Measurements from ENCODE around the gene C16orf89. TPM values are rescaled to one million over a fixed set of nuclear protein-coding genes. Genes with fewer than 3 reads are reported as not detected.
"Not testable (repeated sequence)": the region's sequence is repeated elsewhere in the genome, so short reads cannot be mapped to it uniquely, and the experiment has no call there.

C16orf89 gene, protein sequence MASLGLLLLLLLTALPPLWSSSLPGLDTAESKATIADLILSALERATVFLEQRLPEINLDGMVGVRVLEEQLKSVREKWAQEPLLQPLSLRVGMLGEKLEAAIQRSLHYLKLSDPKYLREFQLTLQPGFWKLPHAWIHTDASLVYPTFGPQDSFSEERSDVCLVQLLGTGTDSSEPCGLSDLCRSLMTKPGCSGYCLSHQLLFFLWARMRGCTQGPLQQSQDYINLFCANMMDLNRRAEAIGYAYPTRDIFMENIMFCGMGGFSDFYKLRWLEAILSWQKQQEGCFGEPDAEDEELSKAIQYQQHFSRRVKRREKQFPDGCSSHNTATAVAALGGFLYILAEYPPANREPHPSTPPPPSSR
- total RNA-seq (10 to 100 TPM in 3 of 4 donors, 1 to 10 TPM in 1; 4.6 to 15.7 (median 13.4) TPM), polyA plus RNA-seq (1 to 10 TPM; 2.5 to 6.6 (median 2.7) TPM)

DNA sequence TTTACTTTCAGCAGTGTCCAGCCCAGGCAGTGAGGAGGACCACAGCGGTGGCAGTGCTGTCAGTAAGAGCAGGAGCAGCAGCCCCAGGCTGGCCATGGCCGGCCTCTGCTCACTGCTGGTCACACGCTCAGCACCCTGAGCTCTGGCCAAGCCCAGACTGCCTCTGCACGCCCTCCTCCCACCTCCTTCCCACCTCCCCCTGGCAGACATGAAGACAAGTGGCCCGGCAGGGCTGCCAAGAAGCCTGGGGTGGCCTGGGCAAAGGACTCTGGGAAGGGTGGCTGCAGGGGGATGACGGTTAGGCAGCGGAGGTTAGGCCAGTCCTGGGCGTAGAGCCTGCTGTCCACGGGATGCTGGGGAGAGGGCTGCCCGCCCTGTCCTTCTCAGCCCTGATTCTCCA lies at the start of gene C16orf89:
Gene C16orf89, minus strand, starts transcription at position 144 of the 400 bp plus-strand sequence. Its CDS starts 48 bp downstream, at position 96.
- Histone ChIP-seq H3K9me3 (no peaks in the 10 kb centered on the region), H3K27me3 (no peaks in the 10 kb centered on the region), H3K4me3 (peak within 1 kb of the TSS in 1 of 4 donors; percentile 10), H3K4me1 (peaks cover 0 to 10% (median 3%) of the 10 kb centered on the region in 4 donors), H3K36me3 (no peaks in the 10 kb centered on the region), H3K27ac (peak within 1 kb of the TSS in 2 of 4 donors; percentile 34 to 45)
- TF ChIP-seq EP300 (IDR thresholded peaks at IDR 0.05): no peak
- TF ChIP-seq POLR2A (IDR thresholded peaks at IDR 0.05): no peak
- no peak for TF ChIP-seq POLR2AphosphoS5 (IDR thresholded peaks at IDR 0.05)
- TF ChIP-seq, protein P1, sequence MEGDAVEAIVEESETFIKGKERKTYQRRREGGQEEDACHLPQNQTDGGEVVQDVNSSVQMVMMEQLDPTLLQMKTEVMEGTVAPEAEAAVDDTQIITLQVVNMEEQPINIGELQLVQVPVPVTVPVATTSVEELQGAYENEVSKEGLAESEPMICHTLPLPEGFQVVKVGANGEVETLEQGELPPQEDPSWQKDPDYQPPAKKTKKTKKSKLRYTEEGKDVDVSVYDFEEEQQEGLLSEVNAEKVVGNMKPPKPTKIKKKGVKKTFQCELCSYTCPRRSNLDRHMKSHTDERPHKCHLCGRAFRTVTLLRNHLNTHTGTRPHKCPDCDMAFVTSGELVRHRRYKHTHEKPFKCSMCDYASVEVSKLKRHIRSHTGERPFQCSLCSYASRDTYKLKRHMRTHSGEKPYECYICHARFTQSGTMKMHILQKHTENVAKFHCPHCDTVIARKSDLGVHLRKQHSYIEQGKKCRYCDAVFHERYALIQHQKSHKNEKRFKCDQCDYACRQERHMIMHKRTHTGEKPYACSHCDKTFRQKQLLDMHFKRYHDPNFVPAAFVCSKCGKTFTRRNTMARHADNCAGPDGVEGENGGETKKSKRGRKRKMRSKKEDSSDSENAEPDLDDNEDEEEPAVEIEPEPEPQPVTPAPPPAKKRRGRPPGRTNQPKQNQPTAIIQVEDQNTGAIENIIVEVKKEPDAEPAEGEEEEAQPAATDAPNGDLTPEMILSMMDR (IDR thresholded peaks at IDR 0.05): no peak
- intact Hi-C loops (cut with DNase I): no loop called here
- DNase-seq: peak; percentile 65
- 65% methylated on average over 10 of the region's 10 CpGs for WGBS, 2 donors

DNA sequence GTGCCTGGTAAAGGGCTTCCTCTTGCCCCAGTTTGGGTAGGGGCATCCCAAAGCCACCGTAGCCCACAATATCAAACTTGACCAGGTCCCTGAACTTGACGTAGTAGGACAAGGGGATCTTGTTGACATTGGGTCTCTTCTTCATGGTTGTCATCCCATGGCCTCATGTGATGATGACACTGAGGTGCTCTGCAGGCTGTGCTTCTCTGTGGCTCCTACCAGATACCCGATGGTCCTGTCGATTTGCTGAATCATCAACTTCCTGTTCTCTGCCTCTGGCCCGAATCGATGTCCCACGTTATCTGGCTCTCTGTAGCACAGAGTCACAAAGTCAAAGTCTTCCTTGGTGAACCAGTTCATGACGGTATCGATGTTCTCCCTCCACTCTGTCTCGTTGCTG lies 45.2 kb upstream of the C16orf89 start:
- WGBS, 2 donors: 70 to 89% methylated on average over 10 of the region's 10 CpGs
- H3K27ac ChIP-seq; H3K27me3 ChIP-seq; H3K4me3 ChIP-seq; H3K4me1 ChIP-seq; intact Hi-C loops (cut with DNase I); H3K9me3 ChIP-seq; H3K36me3 ChIP-seq: not testable (repeated sequence)
- DNase-seq: peak; percentile 21

DNA sequence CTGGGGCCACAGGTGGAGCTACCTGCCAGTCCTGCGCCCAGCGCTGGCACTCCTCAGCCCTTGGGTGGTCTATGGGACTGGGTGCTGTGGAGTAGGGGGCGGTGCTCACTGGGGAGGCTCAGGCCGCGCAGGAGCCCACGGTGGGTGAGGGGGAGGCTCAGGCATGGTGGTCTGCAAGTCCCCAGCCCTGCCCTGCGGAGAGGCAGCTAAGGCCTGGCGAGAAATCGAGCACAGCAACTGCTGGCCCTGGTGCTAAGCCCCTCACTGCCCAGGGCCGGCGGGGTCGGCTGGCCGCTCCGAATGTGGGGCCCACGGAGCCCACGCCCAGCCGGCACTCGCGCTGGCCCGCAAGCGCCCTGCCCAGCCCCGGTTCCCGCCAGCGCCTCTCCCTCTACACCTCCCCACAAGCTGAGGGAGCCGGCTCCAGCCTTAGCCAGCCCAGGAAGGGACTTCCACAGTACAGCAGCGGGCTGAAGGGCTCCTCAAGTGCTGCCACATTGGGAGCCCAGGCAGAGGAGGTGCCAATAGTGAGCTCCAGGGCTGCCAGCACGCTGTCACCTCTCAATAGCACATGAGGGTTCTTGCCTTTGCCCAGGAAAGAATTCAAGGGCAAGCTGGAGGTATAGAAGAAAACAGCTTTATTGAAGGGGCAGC lies 42.9 kb upstream of the C16orf89 start:
- no peaks in the 10 kb centered on the region for H3K9me3 ChIP-seq
- peak; percentile 30 for DNase-seq
- no peaks in the 10 kb centered on the region for H3K36me3 ChIP-seq
- no peak overlapping the region for H3K27ac ChIP-seq
- no peak for TF ChIP-seq POLR2AphosphoS5 (IDR thresholded peaks at IDR 0.05)
- TF ChIP-seq, protein P1 (IDR thresholded peaks at IDR 0.05): no peak
- no peak for TF ChIP-seq EP300 (IDR thresholded peaks at IDR 0.05)
- TF ChIP-seq POLR2A (IDR thresholded peaks at IDR 0.05): no peak
- no peak overlapping the region for H3K4me3 ChIP-seq
- intact Hi-C loops (cut with DNase I): no loop called here
- H3K4me1 ChIP-seq: no peaks in the 10 kb centered on the region
- WGBS, 2 donors: 92 to 95% methylated on average over 27 of the region's 27 CpGs
- H3K27me3 ChIP-seq: no peaks in the 10 kb centered on the region

DNA sequence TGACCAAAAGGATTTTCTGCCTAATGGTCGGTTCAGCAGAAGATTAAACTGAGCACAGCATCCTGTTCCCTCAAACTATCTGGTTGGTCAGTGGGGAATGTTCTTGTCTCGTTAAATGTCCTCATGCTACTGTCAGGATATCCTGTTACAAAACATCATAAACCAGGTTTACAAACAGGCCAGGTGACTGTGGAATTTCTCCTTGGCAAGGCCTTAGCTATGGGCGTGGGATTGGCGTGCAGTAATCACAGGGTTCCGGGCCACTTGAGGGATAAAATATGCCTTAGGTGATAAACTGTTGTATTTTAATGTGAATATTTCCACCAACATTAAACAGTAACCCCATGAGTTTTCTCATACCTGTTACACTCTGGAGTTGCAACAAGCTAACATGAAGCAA lies 39.3 kb upstream of the C16orf89 start:
- 10 to 66% methylated on average over 4 to 5 of the region's 5 CpGs for WGBS, 2 donors
- H3K27ac ChIP-seq; DNase-seq; H3K36me3 ChIP-seq; H3K9me3 ChIP-seq; H3K4me3 ChIP-seq; H3K27me3 ChIP-seq; intact Hi-C loops (cut with DNase I); H3K4me1 ChIP-seq: not testable (repeated sequence)

DNA sequence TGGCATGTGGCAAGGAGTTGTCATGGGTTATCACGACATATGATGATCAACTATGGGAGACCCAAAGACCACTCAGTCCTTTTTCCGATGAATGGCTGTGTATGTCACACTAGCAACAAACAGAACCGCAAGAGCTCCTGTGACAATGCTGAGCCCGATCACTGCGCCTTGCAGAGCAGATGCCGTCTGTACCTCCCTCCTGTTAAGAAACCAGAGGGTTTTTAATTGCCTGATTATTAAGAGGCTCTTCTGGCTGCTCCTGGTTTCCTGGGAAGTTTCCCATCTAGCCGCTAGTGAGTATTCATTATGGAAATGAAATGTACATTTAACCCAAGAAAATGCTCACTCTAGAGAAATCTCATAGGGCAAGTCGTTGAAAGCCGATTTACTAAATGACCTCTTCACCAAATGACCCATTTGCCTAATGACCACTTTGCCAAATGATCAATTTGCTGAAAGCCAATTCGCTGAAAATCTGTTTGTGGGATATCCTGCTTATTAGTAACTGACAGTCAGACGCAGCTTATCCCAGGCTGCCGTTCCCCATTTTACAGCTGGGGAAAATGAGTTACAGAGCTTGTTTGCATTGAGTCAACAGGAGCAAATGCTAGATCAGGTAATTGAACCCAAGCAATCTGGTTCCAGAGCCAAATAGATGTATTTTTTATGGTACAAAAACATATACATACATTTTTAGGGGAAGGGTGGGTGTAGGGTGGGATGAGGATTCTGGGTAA lies 37.7 kb upstream of the C16orf89 start:
- H3K27ac ChIP-seq; H3K27me3 ChIP-seq; H3K4me1 ChIP-seq; intact Hi-C loops (cut with DNase I); DNase-seq; H3K36me3 ChIP-seq; H3K9me3 ChIP-seq; H3K4me3 ChIP-seq: not testable (repeated sequence)
- 83 to 87% methylated on average over 12 of the region's 12 CpGs for WGBS, 2 donors

DNA sequence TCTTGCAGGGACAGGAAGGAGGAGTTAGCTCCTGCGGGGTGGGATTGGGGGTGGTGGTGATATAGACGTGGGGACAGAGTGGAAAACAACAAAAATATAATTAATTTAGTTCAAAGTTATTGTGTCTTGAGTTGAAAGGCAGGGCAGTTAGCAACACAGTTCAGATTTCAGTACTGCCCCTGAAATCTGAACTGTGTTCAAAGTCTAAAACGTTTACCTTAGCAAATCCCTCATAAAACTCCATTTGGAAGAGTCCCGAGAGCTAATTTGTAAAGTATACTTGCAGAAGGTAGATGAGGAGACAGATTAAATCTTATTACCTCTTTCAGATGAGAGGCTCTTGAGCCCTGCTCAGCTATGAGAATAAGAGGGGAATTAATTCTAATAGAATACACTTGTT lies 33.4 kb upstream of the C16orf89 start:
- not testable (repeated sequence) for DNase-seq, H3K9me3 ChIP-seq, H3K27me3 ChIP-seq, H3K36me3 ChIP-seq
- peaks cover 0 to 15% (median 5%) of the 10 kb centered on the region in 4 donors for H3K4me1 ChIP-seq
- 3 to 11% methylated on average over 4 of the region's 4 CpGs for WGBS, 2 donors
- H3K27ac ChIP-seq: peak overlapping the region; percentile 80 to 88 (median 84)
- peak overlapping the region in 3 of 4 donors; percentile 50 to 90 (median 86) for H3K4me3 ChIP-seq
- intact Hi-C loops (cut with DNase I): loop anchor here (10.0 kb wide), 1 partner anchor 144 kb away; the partner anchor contains the start of gene SEC14L5
